Measurements from ENCODE around the gene HNRNPA1. TPM values are rescaled to one million over a fixed set of nuclear protein-coding genes. Genes with fewer than 3 reads are reported as not detected.

HNRNPA1 gene
- total and polyA plus RNA-seq, 9 of the 15 experiments (the other 6 are each of a cell fraction or from before 2014, with no cell fraction given) = 1,166 to 2,703 (median 1,815) TPM

DNA sequence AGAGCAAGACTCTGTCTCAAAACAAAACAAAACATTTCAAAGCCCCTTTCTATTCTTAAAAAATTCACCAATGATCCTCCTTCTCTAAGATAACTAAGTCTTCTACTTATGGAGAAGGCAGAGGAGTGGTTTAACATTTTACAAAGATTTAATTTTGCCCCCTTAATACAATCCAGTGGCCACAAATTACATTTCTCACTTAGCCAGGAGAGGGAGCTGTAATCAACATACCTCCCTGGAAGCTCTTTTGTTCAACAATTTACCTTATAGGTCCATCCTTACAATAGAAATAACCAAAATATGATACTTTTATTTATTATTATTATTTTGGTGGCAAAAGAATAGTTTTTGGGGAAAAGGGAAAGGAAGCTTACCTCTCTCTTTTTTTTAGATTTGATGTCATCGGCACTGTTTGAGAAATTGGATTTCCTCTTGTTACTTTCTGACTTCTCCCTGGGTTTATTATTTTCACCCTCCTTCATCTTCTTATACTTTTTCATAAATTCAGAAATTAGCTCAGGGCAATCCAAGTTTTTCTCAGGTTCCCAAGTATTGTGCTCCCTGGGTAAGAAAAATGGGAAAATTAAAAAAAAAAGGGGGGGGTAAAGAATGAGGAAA is 28.8 kb upstream of the HNRNPA1 start (continued):
- TF ChIP-seq REST (IDR thresholded peaks at IDR 0.05; ENCODE audit: borderline replicate concordance) (peak; percentile 67; the same call in 1 of the 2 replicates), REST (CRISPR knock-in tag; IDR thresholded peaks at IDR 0.05; ENCODE audit: low read depth) (no peak), FOXJ2 (tag; IDR thresholded peaks at IDR 0.05) (no peak), SMC3 (conservative IDR thresholded peaks at IDR 0.05; ENCODE audit: insufficient read depth, low read depth, low read length) (peak; percentile 42; the same call in 1 of the 2 replicates), RAD21 (CRISPR knock-in tag; conservative IDR thresholded peaks at IDR 0.05 in 1 of 2, IDR thresholded peaks at IDR 0.05 in 1 of 2) (peak; percentile 64 to 86), PRPF4 (IDR thresholded peaks at IDR 0.05; ENCODE audit: insufficient read depth, low read depth, low read length, poor library complexity, severe bottlenecking) (no peak), NFE2 (IDR thresholded peaks at IDR 0.05; ENCODE audit: low read depth) (no peak), ZNF644 (tag; IDR thresholded peaks at IDR 0.05; ENCODE audit: low read depth) (no peak), BDP1 (IDR thresholded peaks at IDR 0.05; ENCODE audit: insufficient read depth, insufficient read length) (no peak), MIER1 (IDR thresholded peaks at IDR 0.05; ENCODE audit: low read depth) (no peak), SRF (CRISPR knock-in tag; IDR thresholded peaks at IDR 0.05) (peak in 1 of 2 experiments; percentile 65; a peak in 1 of 4 replicates)
- TF ChIP-seq, protein P1, sequence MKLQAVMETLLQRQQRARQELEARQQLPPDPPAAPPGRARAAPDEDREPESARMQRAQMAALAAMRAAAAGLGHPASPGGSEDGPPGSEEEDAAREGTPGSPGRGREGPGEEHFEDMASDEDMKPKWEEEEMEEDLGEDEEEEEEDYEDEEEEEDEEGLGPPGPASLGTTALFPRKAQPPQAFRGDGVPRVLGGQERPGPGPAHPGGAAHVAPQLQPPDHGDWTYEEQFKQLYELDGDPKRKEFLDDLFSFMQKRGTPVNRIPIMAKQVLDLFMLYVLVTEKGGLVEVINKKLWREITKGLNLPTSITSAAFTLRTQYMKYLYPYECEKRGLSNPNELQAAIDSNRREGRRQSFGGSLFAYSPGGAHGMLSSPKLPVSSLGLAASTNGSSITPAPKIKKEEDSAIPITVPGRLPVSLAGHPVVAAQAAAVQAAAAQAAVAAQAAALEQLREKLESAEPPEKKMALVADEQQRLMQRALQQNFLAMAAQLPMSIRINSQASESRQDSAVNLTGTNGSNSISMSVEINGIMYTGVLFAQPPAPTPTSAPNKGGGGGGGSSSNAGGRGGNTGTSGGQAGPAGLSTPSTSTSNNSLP (IDR thresholded peaks at IDR 0.05; ENCODE audit: borderline replicate concordance, low read depth, low read length) = peak; percentile 71; the same call in 1 of the 2 replicates
- TF ChIP-seq, protein P2, sequence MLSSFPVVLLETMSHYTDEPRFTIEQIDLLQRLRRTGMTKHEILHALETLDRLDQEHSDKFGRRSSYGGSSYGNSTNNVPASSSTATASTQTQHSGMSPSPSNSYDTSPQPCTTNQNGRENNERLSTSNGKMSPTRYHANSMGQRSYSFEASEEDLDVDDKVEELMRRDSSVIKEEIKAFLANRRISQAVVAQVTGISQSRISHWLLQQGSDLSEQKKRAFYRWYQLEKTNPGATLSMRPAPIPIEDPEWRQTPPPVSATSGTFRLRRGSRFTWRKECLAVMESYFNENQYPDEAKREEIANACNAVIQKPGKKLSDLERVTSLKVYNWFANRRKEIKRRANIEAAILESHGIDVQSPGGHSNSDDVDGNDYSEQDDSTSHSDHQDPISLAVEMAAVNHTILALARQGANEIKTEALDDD (IDR thresholded peaks at IDR 0.05) = no peak

Measured in K562 (cell line).